HEK293 (cell line): Measurements from ENCODE around the gene PDE3A.

Source experiments
- CTCF ChIA-PET: fragments of 350-600 bp; formaldehyde crosslinking; extraction: SDS; loops from one replicate; lab custom pipeline; 2021; ENCODE audit warnings: antibody characterized with exemption; lab: Yijun Ruan, JAX
- POLR2A ChIA-PET: fragments of 300-600 bp; formaldehyde crosslinking; extraction: SDS; loops from one replicate; lab custom pipeline; 2020; ENCODE audit warnings: antibody characterized with exemption, inconsistent platforms; lab: Yijun Ruan, JAX
- H3K27ac ChIP-seq: fragments of 200-500 bp; sonication (Bioruptor generic); 2 replicates; pipeline ENCODE4 v1.5.1; 2014; ENCODE audit warnings: low read depth, low read length, control low read depth, inconsistent platforms; ENCODE audit errors: extremely low read depth
- H3K36me3 ChIP-seq, 2 experiments: fragments of 200-500 bp in 1 of 2; sonication (Bioruptor generic) in 1 of 2; 1 replicate in 1 of 2; 2 replicates in 1 of 2; pipeline ENCODE4 v1.5.1; 2014 to 2017; ENCODE audit warnings: inconsistent platforms in 2 of 2, low read length in 2 of 2; ENCODE audit not compliant: control insufficient read depth in 2 of 2, insufficient read depth in 1 of 2
- H3K4me1 ChIP-seq: fragments of 200-500 bp; sonication (Bioruptor generic); 2 replicates; pipeline ENCODE4 v1.5.1; 2014; ENCODE audit warnings: mild to moderate bottlenecking, low read length, inconsistent platforms; ENCODE audit not compliant: control insufficient read depth, insufficient read depth
- H3K4me3 ChIP-seq: 2 replicates; pipeline ENCODE4 v1.5.1; 2011; ENCODE audit warnings: low read depth, mild to moderate bottlenecking, control low read depth, low read length, moderate library complexity
- H3K9me3 ChIP-seq: fragments of 200-500 bp; sonication (Bioruptor generic); 2 replicates; pipeline ENCODE4 v1.5.1; 2014; ENCODE audit warnings: low read depth, low read length, inconsistent platforms; ENCODE audit not compliant: control insufficient read depth, insufficient read depth
- BCL11B ChIP-seq: fragments of 450-650 bp; formaldehyde crosslinking; IDR thresholded peaks from 2 replicates; pipeline ENCODE4 v1.5.1; 2016; ENCODE audit warnings: low read depth, missing biosample characterization, missing genetic modification characterization
- FEZF1 ChIP-seq: fragments of 450-650 bp; formaldehyde crosslinking; IDR thresholded peaks from 2 replicates; pipeline ENCODE4 v1.5.1; 2016; ENCODE audit warnings: missing biosample characterization, missing genetic modification characterization
- KLF1 ChIP-seq: fragments of 450-650 bp; formaldehyde crosslinking; IDR thresholded peaks from 2 replicates; pipeline ENCODE4 v1.5.1; 2016; ENCODE audit warnings: missing biosample characterization, missing genetic modification characterization
- KLF16 ChIP-seq: fragments of 450-650 bp; formaldehyde crosslinking; IDR thresholded peaks from 2 replicates; pipeline ENCODE4 v1.5.1; 2017; ENCODE audit warnings: missing biosample characterization, missing genetic modification characterization
- PRDM1 ChIP-seq: fragments of 450-650 bp; formaldehyde crosslinking; IDR thresholded peaks from 2 replicates; pipeline ENCODE4; 2016; ENCODE audit warnings: missing biosample characterization, missing genetic modification characterization
- SALL2 ChIP-seq: fragments of 450-650 bp; formaldehyde crosslinking; IDR thresholded peaks from 2 replicates; pipeline ENCODE4 v1.5.0; 2017; ENCODE audit warnings: missing biosample characterization, mild to moderate bottlenecking, missing genetic modification characterization, borderline replicate concordance
- ZBTB26 ChIP-seq: fragments of 450-650 bp; formaldehyde crosslinking; optimal IDR thresholded peaks from 2 replicates; pipeline ENCODE3; 2016; ENCODE audit warnings: missing biosample characterization, mild to moderate bottlenecking, missing genetic modification characterization
- ZBTB49 ChIP-seq: fragments of 450-650 bp; formaldehyde crosslinking; IDR thresholded peaks from 2 replicates; pipeline ENCODE4 v1.5.1; 2016; ENCODE audit warnings: missing biosample characterization, missing genetic modification characterization, low read depth
- ZNF354C ChIP-seq: fragments of 450-650 bp; formaldehyde crosslinking; IDR thresholded peaks from 2 replicates; pipeline ENCODE4 v1.5.1; 2016; ENCODE audit warnings: missing biosample characterization, missing genetic modification characterization, low read depth, borderline replicate concordance
- ZNF366 ChIP-seq: fragments of 450-650 bp; formaldehyde crosslinking; conservative IDR thresholded peaks from 2 replicates; pipeline ENCODE4 v1.5.1; 2016; ENCODE audit warnings: missing biosample characterization, missing genetic modification characterization
- ZNF394 ChIP-seq: fragments of 450-650 bp; formaldehyde crosslinking; IDR thresholded peaks from 2 replicates; pipeline ENCODE4 v1.5.1; 2016; ENCODE audit warnings: missing biosample characterization, missing genetic modification characterization, mild to moderate bottlenecking, moderate library complexity, borderline replicate concordance
- ZNF623 ChIP-seq: fragments of 450-650 bp; formaldehyde crosslinking; IDR thresholded peaks from 2 replicates; pipeline ENCODE4 v1.5.1; 2016; ENCODE audit warnings: missing biosample characterization, missing genetic modification characterization
- ZNF677 ChIP-seq: fragments of 450-650 bp; IDR thresholded peaks from 2 replicates; pipeline ENCODE4 v1.5.0; 2018; ENCODE audit warnings: missing biosample characterization, mild to moderate bottlenecking, missing genetic modification characterization, moderate library complexity
- ZNF792 ChIP-seq: fragments of 450-650 bp; formaldehyde crosslinking; IDR thresholded peaks from 2 replicates; pipeline ENCODE4 v1.5.1; 2016; ENCODE audit warnings: missing biosample characterization, missing genetic modification characterization
- ZSCAN30 ChIP-seq: fragments of 450-650 bp; IDR thresholded peaks from 2 replicates; pipeline ENCODE4 v1.5.1; 2018; ENCODE audit warnings: missing biosample characterization, mild to moderate bottlenecking, missing genetic modification characterization, moderate library complexity
- ZXDB ChIP-seq: fragments of 450-650 bp; formaldehyde crosslinking; IDR thresholded peaks from 2 replicates; pipeline ENCODE4 v1.5.1; 2016; ENCODE audit warnings: missing biosample characterization, missing genetic modification characterization
- TF ChIP-seq, protein P1 (sequence below): fragments of 450-650 bp; formaldehyde crosslinking; IDR thresholded peaks from 2 replicates; pipeline ENCODE4 v1.5.1; 2016; ENCODE audit warnings: missing biosample characterization, missing genetic modification characterization
- TF ChIP-seq, protein P2 (sequence below): fragments of 450-650 bp; formaldehyde crosslinking; IDR thresholded peaks from 2 replicates; pipeline ENCODE4 v1.5.1; 2016; ENCODE audit warnings: missing biosample characterization, missing genetic modification characterization, borderline replicate concordance

PDE3A gene

GRCh38 chr12:20490213-20490612, 121.9 kb downstream of the PDE3A start:
- Histone ChIP-seq H3K4me3 (no peak overlapping the region), H3K36me3 (no peaks in the 10 kb centered on the region), H3K27ac (no peak overlapping the region), H3K9me3 (no peaks in the 10 kb centered on the region), H3K4me1 (no peaks in the 10 kb centered on the region)
- ChIA-PET CTCF (interaction anchor here (0.6 to 0.7 kb wide), 2 partner anchors 16 to 383 kb away, joined by 3 to 6 read pairs; no protein-coding TSS in a partner anchor), POLR2A (no interaction called here)
- TF ChIP-seq ZNF366 = no peak
- TF ChIP-seq BCL11B = no peak
- no peak for TF ChIP-seq ZNF623
- no peak for TF ChIP-seq PRDM1 (tag by site-specific recombination)
- TF ChIP-seq FEZF1 = no peak
- TF ChIP-seq ZBTB49 = no peak
- TF ChIP-seq ZNF792 (tag by site-specific recombination) = no peak
- no peak for TF ChIP-seq ZNF394 (tag by site-specific recombination)
- TF ChIP-seq, protein P1, sequence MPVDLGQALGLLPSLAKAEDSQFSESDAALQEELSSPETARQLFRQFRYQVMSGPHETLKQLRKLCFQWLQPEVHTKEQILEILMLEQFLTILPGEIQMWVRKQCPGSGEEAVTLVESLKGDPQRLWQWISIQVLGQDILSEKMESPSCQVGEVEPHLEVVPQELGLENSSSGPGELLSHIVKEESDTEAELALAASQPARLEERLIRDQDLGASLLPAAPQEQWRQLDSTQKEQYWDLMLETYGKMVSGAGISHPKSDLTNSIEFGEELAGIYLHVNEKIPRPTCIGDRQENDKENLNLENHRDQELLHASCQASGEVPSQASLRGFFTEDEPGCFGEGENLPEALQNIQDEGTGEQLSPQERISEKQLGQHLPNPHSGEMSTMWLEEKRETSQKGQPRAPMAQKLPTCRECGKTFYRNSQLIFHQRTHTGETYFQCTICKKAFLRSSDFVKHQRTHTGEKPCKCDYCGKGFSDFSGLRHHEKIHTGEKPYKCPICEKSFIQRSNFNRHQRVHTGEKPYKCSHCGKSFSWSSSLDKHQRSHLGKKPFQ (tag by site-specific recombination) = no peak
- TF ChIP-seq ZSCAN30 (tag by site-specific recombination) = no peak
- no peak for TF ChIP-seq KLF16 (tag by site-specific recombination)
- no peak for TF ChIP-seq ZXDB
- no peak for TF ChIP-seq ZNF354C (tag by site-specific recombination)
- no peak for TF ChIP-seq ZBTB26 (tag by site-specific recombination)
- no peak for TF ChIP-seq ZNF677 (tag by site-specific recombination)
- TF ChIP-seq, protein P2, sequence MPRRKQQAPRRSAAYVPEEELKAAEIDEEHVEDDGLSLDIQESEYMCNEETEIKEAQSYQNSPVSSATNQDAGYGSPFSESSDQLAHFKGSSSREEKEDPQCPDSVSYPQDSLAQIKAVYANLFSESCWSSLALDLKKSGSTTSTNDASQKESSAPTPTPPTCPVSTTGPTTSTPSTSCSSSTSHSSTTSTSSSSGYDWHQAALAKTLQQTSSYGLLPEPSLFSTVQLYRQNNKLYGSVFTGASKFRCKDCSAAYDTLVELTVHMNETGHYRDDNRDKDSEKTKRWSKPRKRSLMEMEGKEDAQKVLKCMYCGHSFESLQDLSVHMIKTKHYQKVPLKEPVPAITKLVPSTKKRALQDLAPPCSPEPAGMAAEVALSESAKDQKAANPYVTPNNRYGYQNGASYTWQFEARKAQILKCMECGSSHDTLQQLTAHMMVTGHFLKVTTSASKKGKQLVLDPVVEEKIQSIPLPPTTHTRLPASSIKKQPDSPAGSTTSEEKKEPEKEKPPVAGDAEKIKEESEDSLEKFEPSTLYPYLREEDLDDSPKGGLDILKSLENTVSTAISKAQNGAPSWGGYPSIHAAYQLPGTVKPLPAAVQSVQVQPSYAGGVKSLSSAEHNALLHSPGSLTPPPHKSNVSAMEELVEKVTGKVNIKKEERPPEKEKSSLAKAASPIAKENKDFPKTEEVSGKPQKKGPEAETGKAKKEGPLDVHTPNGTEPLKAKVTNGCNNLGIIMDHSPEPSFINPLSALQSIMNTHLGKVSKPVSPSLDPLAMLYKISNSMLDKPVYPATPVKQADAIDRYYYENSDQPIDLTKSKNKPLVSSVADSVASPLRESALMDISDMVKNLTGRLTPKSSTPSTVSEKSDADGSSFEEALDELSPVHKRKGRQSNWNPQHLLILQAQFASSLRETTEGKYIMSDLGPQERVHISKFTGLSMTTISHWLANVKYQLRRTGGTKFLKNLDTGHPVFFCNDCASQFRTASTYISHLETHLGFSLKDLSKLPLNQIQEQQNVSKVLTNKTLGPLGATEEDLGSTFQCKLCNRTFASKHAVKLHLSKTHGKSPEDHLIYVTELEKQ (tag by site-specific recombination) = no peak

DNA sequence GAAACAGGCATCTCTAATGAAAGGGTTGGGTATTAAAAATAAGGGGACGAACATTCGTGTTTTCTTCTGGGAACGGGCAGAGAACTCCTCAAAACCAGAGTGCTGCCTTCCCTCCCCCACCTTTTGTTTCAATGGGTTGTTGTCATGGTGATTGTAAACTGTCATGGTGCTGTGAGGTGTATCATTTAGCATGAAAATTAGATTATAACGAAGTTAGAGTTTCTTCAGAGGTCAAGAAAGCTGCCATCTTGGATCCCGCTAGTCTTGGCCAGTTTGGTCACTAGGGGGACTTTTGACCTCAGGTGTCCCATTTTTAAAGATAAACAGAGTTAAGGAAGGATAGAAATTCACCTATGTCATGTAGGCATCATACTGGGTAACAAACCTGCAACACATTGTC, 123.0 kb downstream of the PDE3A start:
- TF ChIP-seq SALL2 (tag by site-specific recombination) (no peak), KLF1 (no peak)
- H3K27ac ChIP-seq = no peak overlapping the region
- ChIA-PET CTCF (no interaction called here), POLR2A (no interaction called here)
- H3K4me3 ChIP-seq = no peak overlapping the region
- H3K4me1 ChIP-seq = no peaks in the 10 kb centered on the region
- no peaks in the 10 kb centered on the region for H3K9me3 ChIP-seq
- no peaks in the 10 kb centered on the region for H3K36me3 ChIP-seq
